ENCODE results near the gene PCSK6.
A peak's percentile ranks its signal among the peaks of the same experiment; 100 is the strongest.

Gene PCSK6

GRCh38 chr15:101526021-101526420 is 36.5 kb upstream of the PCSK6 start:
- no peak for DNase-seq (ENCODE audit: low spot score)
- peaks cover 0 to 18% (median 0%) of the 10 kb centered on the region in 3 experiments for H3K27me3 ChIP-seq (ENCODE audit: control insufficient read depth in 3 of 3, insufficient read depth in 3 of 3, low read depth in 1 of 3, low read length in 3 of 3)
- H2BK5ac ChIP-seq (ENCODE audit: low read length): no peak overlapping the region
- no peak overlapping the region for H4K91ac ChIP-seq (ENCODE audit: low read depth, low read length, poor library complexity)
- no peaks in the 10 kb centered on the region for H3K36me3 ChIP-seq (replicated peaks in 1 of 2; ENCODE audit: control insufficient read depth in 2 of 2, insufficient read depth in 2 of 2, low read length in 2 of 2)
- H2AK5ac ChIP-seq (ENCODE audit: low read depth, low read length): peak overlapping the region; percentile 56
- no peak overlapping the region for H2BK15ac ChIP-seq (ENCODE audit: low read length)
- no peak overlapping the region for H3K4ac ChIP-seq (ENCODE audit: low read length)
- H4K8ac ChIP-seq (ENCODE audit: low read depth, low read length): no peak overlapping the region
- no peak overlapping the region for H3K9ac ChIP-seq (ENCODE audit: low read depth, low read length, poor library complexity)
- no peak overlapping the region for H2BK120ac ChIP-seq (ENCODE audit: low read depth, low read length)
- no peak overlapping the region for H2BK12ac ChIP-seq (ENCODE audit: low read length)
- no peak overlapping the region for H3K14ac ChIP-seq (ENCODE audit: low read length)
- peak overlapping the region; percentile 77 for H3K23ac ChIP-seq (ENCODE audit: low read depth, low read length, poor library complexity)
- peaks cover 0 to 6% of the 10 kb centered on the region in 2 donors for H3K4me1 ChIP-seq (ENCODE audit: control insufficient read depth in 2 of 2, insufficient read depth in 1 of 2, low read depth in 1 of 2, low read length in 2 of 2)
- peak overlapping the region; percentile 19 for H2AFZ ChIP-seq (ENCODE audit: low read length)
- no peaks in the 10 kb centered on the region for H3K79me1 ChIP-seq (ENCODE audit: low read depth, low read length)
- no CpG with 5 or more reads among the region's 8 CpGs for WGBS, 2 donors (ENCODE audit: extremely low coverage in 2 of 2, insufficient read length in 2 of 2, insufficient replicate concordance in 1 of 2)
- H3K9me3 ChIP-seq (replicated peaks in 1 of 2; ENCODE audit: control insufficient read depth in 2 of 2, insufficient read depth in 1 of 2, low read depth in 1 of 2, low read length in 2 of 2): peaks cover 0 to 2% of the 10 kb centered on the region in 2 donors
- H3K4me2 ChIP-seq (ENCODE audit: insufficient read depth, low read length, poor library complexity, severe bottlenecking): no peak overlapping the region
- H3K4me3 ChIP-seq (ENCODE audit: low read length in 2 of 2): no peak overlapping the region
- no peak overlapping the region for H3K27ac ChIP-seq (replicated peaks; ENCODE audit: low read length)
- H3K18ac ChIP-seq (ENCODE audit: low read length): peak overlapping the region; percentile 35

- H3K4me1 ChIP-seq (ENCODE audit: control insufficient read depth in 2 of 2, insufficient read depth in 1 of 2, low read depth in 1 of 2, low read length in 2 of 2): peaks cover 0 to 6% of the 10 kb centered on the region in 2 donors
- H2BK15ac ChIP-seq (ENCODE audit: low read length): no peak overlapping the region
- H3K4ac ChIP-seq (ENCODE audit: low read length): no peak overlapping the region
- H3K4me2 ChIP-seq (ENCODE audit: insufficient read depth, low read length, poor library complexity, severe bottlenecking): no peak overlapping the region
- peaks cover 0 to 25% (median 0%) of the 10 kb centered on the region in 3 experiments for H3K27me3 ChIP-seq (ENCODE audit: control insufficient read depth in 3 of 3, insufficient read depth in 3 of 3, low read depth in 1 of 3, low read length in 3 of 3)
- H3K14ac ChIP-seq (ENCODE audit: low read length): no peak overlapping the region
- H2AFZ ChIP-seq (ENCODE audit: low read length): peak overlapping the region; percentile 3
- no peak overlapping the region for H2AK5ac ChIP-seq (ENCODE audit: low read depth, low read length)
- H3K23ac ChIP-seq (ENCODE audit: low read depth, low read length, poor library complexity): no peak overlapping the region
- H3K9me3 ChIP-seq (replicated peaks in 1 of 2; ENCODE audit: control insufficient read depth in 2 of 2, insufficient read depth in 1 of 2, low read depth in 1 of 2, low read length in 2 of 2): peaks cover 0 to 2% of the 10 kb centered on the region in 2 donors
- WGBS, 2 donors (ENCODE audit: extremely low coverage in 2 of 2, insufficient read length in 2 of 2, insufficient replicate concordance in 1 of 2): no CpG with 5 or more reads among the region's 10 CpGs
- H2BK12ac ChIP-seq (ENCODE audit: low read length): no peak overlapping the region
- DNase-seq (ENCODE audit: low spot score): no peak
- no peak overlapping the region for H4K91ac ChIP-seq (ENCODE audit: low read depth, low read length, poor library complexity)
- no peak overlapping the region for H3K4me3 ChIP-seq (ENCODE audit: low read length in 2 of 2)
- H2BK120ac ChIP-seq (ENCODE audit: low read depth, low read length): no peak overlapping the region
- H3K79me1 ChIP-seq (ENCODE audit: low read depth, low read length): no peaks in the 10 kb centered on the region
- H3K18ac ChIP-seq (ENCODE audit: low read length): no peak overlapping the region
- H2BK5ac ChIP-seq (ENCODE audit: low read length): no peak overlapping the region
- no peaks in the 10 kb centered on the region for H3K36me3 ChIP-seq (replicated peaks in 1 of 2; ENCODE audit: control insufficient read depth in 2 of 2, insufficient read depth in 2 of 2, low read length in 2 of 2)
- H3K27ac ChIP-seq (replicated peaks; ENCODE audit: low read length): no peak overlapping the region
- H4K8ac ChIP-seq (ENCODE audit: low read depth, low read length): no peak overlapping the region
- no peak overlapping the region for H3K9ac ChIP-seq (ENCODE audit: low read depth, low read length, poor library complexity)
Observed at GRCh38 chr15:101525087-101525669, 35.7 kb upstream of the PCSK6 start.

- no peak overlapping the region for H2AFZ ChIP-seq (ENCODE audit: low read length)
- peak overlapping the region; percentile 33 for H3K14ac ChIP-seq (ENCODE audit: low read length)
- no peak overlapping the region for H3K9ac ChIP-seq (ENCODE audit: low read depth, low read length, poor library complexity)
- H4K91ac ChIP-seq (ENCODE audit: low read depth, low read length, poor library complexity): no peak overlapping the region
- H2BK12ac ChIP-seq (ENCODE audit: low read length): no peak overlapping the region
- H3K4me3 ChIP-seq (ENCODE audit: low read length in 2 of 2): no peak overlapping the region
- peak overlapping the region; percentile 24 for H3K18ac ChIP-seq (ENCODE audit: low read length)
- H3K4ac ChIP-seq (ENCODE audit: low read length): no peak overlapping the region
- no peak overlapping the region for H4K8ac ChIP-seq (ENCODE audit: low read depth, low read length)
- H3K23ac ChIP-seq (ENCODE audit: low read depth, low read length, poor library complexity): peak overlapping the region; percentile 12
- H2BK120ac ChIP-seq (ENCODE audit: low read depth, low read length): no peak overlapping the region
- H3K4me1 ChIP-seq (ENCODE audit: control insufficient read depth in 2 of 2, insufficient read depth in 1 of 2, low read depth in 1 of 2, low read length in 2 of 2): peaks cover 0 to 6% of the 10 kb centered on the region in 2 donors
- no peak for DNase-seq (ENCODE audit: low spot score)
- peaks cover 0 to 2% of the 10 kb centered on the region in 2 donors for H3K9me3 ChIP-seq (replicated peaks in 1 of 2; ENCODE audit: control insufficient read depth in 2 of 2, insufficient read depth in 1 of 2, low read depth in 1 of 2, low read length in 2 of 2)
- no peaks in the 10 kb centered on the region for H3K36me3 ChIP-seq (replicated peaks in 1 of 2; ENCODE audit: control insufficient read depth in 2 of 2, insufficient read depth in 2 of 2, low read length in 2 of 2)
- H3K4me2 ChIP-seq (ENCODE audit: insufficient read depth, low read length, poor library complexity, severe bottlenecking): no peak overlapping the region
- WGBS, 2 donors (ENCODE audit: extremely low coverage in 2 of 2, insufficient read length in 2 of 2, insufficient replicate concordance in 1 of 2): no CpG with 5 or more reads among the region's 8 CpGs
- no peaks in the 10 kb centered on the region for H3K79me1 ChIP-seq (ENCODE audit: low read depth, low read length)
- no peak overlapping the region for H3K27ac ChIP-seq (replicated peaks; ENCODE audit: low read length)
- H2BK15ac ChIP-seq (ENCODE audit: low read length): no peak overlapping the region
- H2BK5ac ChIP-seq (ENCODE audit: low read length): peak overlapping the region; percentile 77
- peaks cover 0 to 31% (median 0%) of the 10 kb centered on the region in 3 experiments for H3K27me3 ChIP-seq (ENCODE audit: control insufficient read depth in 3 of 3, insufficient read depth in 3 of 3, low read depth in 1 of 3, low read length in 3 of 3)
- no peak overlapping the region for H2AK5ac ChIP-seq (ENCODE audit: low read depth, low read length)
Observed at GRCh38 chr15:101523560-101523940, 34.0 kb upstream of the PCSK6 start.

- DNase-seq (ENCODE audit: low spot score): no peak
- peak overlapping the region; percentile 73 for H4K8ac ChIP-seq (ENCODE audit: low read depth, low read length)
- H3K36me3 ChIP-seq (replicated peaks in 1 of 2; ENCODE audit: control insufficient read depth in 2 of 2, insufficient read depth in 2 of 2, low read length in 2 of 2): no peaks in the 10 kb centered on the region
- H3K27me3 ChIP-seq (ENCODE audit: control insufficient read depth in 3 of 3, insufficient read depth in 3 of 3, low read depth in 1 of 3, low read length in 3 of 3): peaks cover 0 to 29% (median 0%) of the 10 kb centered on the region in 3 experiments
- H2BK120ac ChIP-seq (ENCODE audit: low read depth, low read length): no peak overlapping the region
- peaks cover 0 to 6% of the 10 kb centered on the region in 2 donors for H3K4me1 ChIP-seq (ENCODE audit: control insufficient read depth in 2 of 2, insufficient read depth in 1 of 2, low read depth in 1 of 2, low read length in 2 of 2)
- peak overlapping the region; percentile 33 for H3K14ac ChIP-seq (ENCODE audit: low read length)
- H3K9ac ChIP-seq (ENCODE audit: low read depth, low read length, poor library complexity): no peak overlapping the region
- H2BK5ac ChIP-seq (ENCODE audit: low read length): peak overlapping the region; percentile 77
- no peak overlapping the region for H3K4ac ChIP-seq (ENCODE audit: low read length)
- H2BK12ac ChIP-seq (ENCODE audit: low read length): no peak overlapping the region
- H3K79me1 ChIP-seq (ENCODE audit: low read depth, low read length): no peaks in the 10 kb centered on the region
- peak overlapping the region; percentile 35 for H3K18ac ChIP-seq (ENCODE audit: low read length)
- H2AK5ac ChIP-seq (ENCODE audit: low read depth, low read length): no peak overlapping the region
- H3K23ac ChIP-seq (ENCODE audit: low read depth, low read length, poor library complexity): peak overlapping the region; percentile 48
- H3K4me2 ChIP-seq (ENCODE audit: insufficient read depth, low read length, poor library complexity, severe bottlenecking): no peak overlapping the region
- H3K4me3 ChIP-seq (ENCODE audit: low read length in 2 of 2): no peak overlapping the region
- peaks cover 1 to 2% of the 10 kb centered on the region in 2 donors for H3K9me3 ChIP-seq (replicated peaks in 1 of 2; ENCODE audit: control insufficient read depth in 2 of 2, insufficient read depth in 1 of 2, low read depth in 1 of 2, low read length in 2 of 2)
- no peak overlapping the region for H3K27ac ChIP-seq (replicated peaks; ENCODE audit: low read length)
- WGBS, 2 donors (ENCODE audit: extremely low coverage in 2 of 2, insufficient read length in 2 of 2, insufficient replicate concordance in 1 of 2): no CpG with 5 or more reads among the region's 18 CpGs
- peak overlapping the region; percentile 21 for H2AFZ ChIP-seq (ENCODE audit: low read length)
- H2BK15ac ChIP-seq (ENCODE audit: low read length): no peak overlapping the region
- no peak overlapping the region for H4K91ac ChIP-seq (ENCODE audit: low read depth, low read length, poor library complexity)
Observed at GRCh38 chr15:101522621-101523559, 33.4 kb upstream of the PCSK6 start.
